ENCODE measurements around the gene FAM185A.
"Not testable (repeated sequence)": the region's sequence is repeated elsewhere in the genome, so short reads cannot be mapped to it uniquely, and the experiment has no call there.

DNA sequence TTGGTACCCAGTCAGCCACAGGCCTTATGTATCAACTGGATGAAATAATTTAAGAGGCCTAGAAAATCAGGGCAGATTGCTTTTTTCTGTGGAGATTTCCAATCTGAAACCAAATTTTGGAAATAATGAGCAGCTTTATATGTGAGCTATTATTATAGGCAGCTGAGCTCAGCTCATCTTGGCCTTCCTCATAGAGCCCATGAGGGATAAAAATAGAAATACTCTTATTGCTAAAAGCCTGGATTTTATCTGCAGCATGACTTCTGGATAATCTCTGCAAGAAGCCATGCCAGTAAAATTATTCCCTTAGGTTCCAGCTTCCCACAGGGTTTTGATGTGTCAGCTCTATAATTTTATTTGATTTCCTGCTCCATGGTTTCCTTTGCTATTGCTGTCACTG is 43.0 kb downstream of the FAM185A start:
- TF ChIP-seq JUND (IDR thresholded peaks at IDR 0.05); POLR2AphosphoS5 (IDR thresholded peaks at IDR 0.05; ENCODE audit: low read depth, low read length); FOXM1 (IDR thresholded peaks at IDR 0.05; ENCODE audit: low read depth): not testable (repeated sequence)
- TF ChIP-seq, protein P1, sequence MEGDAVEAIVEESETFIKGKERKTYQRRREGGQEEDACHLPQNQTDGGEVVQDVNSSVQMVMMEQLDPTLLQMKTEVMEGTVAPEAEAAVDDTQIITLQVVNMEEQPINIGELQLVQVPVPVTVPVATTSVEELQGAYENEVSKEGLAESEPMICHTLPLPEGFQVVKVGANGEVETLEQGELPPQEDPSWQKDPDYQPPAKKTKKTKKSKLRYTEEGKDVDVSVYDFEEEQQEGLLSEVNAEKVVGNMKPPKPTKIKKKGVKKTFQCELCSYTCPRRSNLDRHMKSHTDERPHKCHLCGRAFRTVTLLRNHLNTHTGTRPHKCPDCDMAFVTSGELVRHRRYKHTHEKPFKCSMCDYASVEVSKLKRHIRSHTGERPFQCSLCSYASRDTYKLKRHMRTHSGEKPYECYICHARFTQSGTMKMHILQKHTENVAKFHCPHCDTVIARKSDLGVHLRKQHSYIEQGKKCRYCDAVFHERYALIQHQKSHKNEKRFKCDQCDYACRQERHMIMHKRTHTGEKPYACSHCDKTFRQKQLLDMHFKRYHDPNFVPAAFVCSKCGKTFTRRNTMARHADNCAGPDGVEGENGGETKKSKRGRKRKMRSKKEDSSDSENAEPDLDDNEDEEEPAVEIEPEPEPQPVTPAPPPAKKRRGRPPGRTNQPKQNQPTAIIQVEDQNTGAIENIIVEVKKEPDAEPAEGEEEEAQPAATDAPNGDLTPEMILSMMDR (IDR thresholded peaks at IDR 0.05): not testable (repeated sequence)
- TF ChIP-seq, protein P2, sequence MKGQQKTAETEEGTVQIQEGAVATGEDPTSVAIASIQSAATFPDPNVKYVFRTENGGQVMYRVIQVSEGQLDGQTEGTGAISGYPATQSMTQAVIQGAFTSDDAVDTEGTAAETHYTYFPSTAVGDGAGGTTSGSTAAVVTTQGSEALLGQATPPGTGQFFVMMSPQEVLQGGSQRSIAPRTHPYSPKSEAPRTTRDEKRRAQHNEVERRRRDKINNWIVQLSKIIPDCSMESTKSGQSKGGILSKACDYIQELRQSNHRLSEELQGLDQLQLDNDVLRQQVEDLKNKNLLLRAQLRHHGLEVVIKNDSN (IDR thresholded peaks at IDR 0.05; ENCODE audit: borderline replicate concordance, low read depth): not testable (repeated sequence)

All from SK-N-SH (cell line).